ENCODE results near the gene GLIS1.

GRCh38 chr1:53509775-53510174 is 229.2 kb downstream of the GLIS1 start:
- TF ChIP-seq CTCF (IDR thresholded peaks at IDR 0.05) = no peak
- no peak for TF ChIP-seq POLR2A (IDR thresholded peaks at IDR 0.05)

All from heart left ventricle (tissue), 13 donors.